HepG2 (cell line): ENCODE measurements around the gene VPS11. TPM values are rescaled to one million over a fixed set of nuclear protein-coding genes. Genes with fewer than 3 reads are reported as not detected.

Source experiments
- ATAC-seq: fragments of 200-7000 bp; cut with Tn5 transposase; 3 replicates; pipeline ENCODE4 v1.9.1; 2020; ENCODE audit warnings: mild to moderate bottlenecking, moderate library complexity
- BruUV-seq: library from RNA; stranded (reverse); fragments of 400-500 nt; replicated peaks from 2 replicates; lab custom pipeline; 2021; lab: Mats Ljungman, UMichigan
- CTCF ChIA-PET: fragments of 300-600 bp; formaldehyde crosslinking; extraction: SDS; loops from one replicate; lab custom pipeline; 2021; ENCODE audit warnings: low total read pairs, inconsistent platforms, low intra/inter-chr PET ratio; lab: Yijun Ruan, JAX
- POLR2A ChIA-PET: fragments of 350-600 bp; sonication (Branson Sonifier 250); formaldehyde crosslinking; loops from one replicate; lab custom pipeline; 2020; ENCODE audit warnings: antibody characterized with exemption, inconsistent platforms; lab: Yijun Ruan, JAX
- DNase-seq: peaks from one replicate; pipeline ENCODE4 v3.0.0-alpha.2; 2015; ENCODE audit warnings: low spot score
- FAIRE-seq: peaks from 3 replicates; lab custom pipeline; 2011; peaks lifted over from hg19 to GRCh38; lab: Jason Lieb, UNC
- H2AFZ ChIP-seq: one replicate; pipeline ENCODE4 v1.6.1; 2011; ENCODE audit warnings: low read length, inconsistent platforms
- H3K27ac ChIP-seq: fragments of 300-600 bp; 3 replicates; pipeline ENCODE4 v1.8.0; 2011; ENCODE audit warnings: mixed run types, mild to moderate bottlenecking, mixed read lengths, low read length, inconsistent platforms; ENCODE audit not compliant: insufficient read depth; ENCODE audit errors: extremely low read length
- H3K27me3 ChIP-seq, 2 experiments: fragments of 200-600 bp in 1 of 2; 2 replicates in 1 of 2; 3 replicates in 1 of 2; pipeline versions ENCODE4 v1.6.0 to v1.8.0; 2011; ENCODE audit warnings: low read length in 2 of 2, mild to moderate bottlenecking in 2 of 2, moderate library complexity in 2 of 2, inconsistent platforms in 1 of 2; ENCODE audit not compliant: insufficient read depth in 2 of 2, control insufficient read depth in 1 of 2
- H3K36me3 ChIP-seq, 2 experiments: fragments of 200-600 bp in 1 of 2; replicated peaks in 1 of 2; 2 replicates in 1 of 2; 3 replicates in 1 of 2; pipeline versions ENCODE4 v1.5.1 to v1.8.0; 2011; ENCODE audit warnings: low read length in 2 of 2, inconsistent platforms in 1 of 2; ENCODE audit not compliant: insufficient read depth in 2 of 2, control insufficient read depth in 1 of 2
- H3K4me1 ChIP-seq: 2 replicates; pipeline ENCODE4 v1.5.1; 2012; ENCODE audit warnings: low read length, inconsistent platforms; ENCODE audit not compliant: insufficient read depth
- H3K4me2 ChIP-seq: 2 replicates; pipeline ENCODE4 v1.6.0; 2011; ENCODE audit warnings: low read depth, low read length, inconsistent platforms
- H3K4me3 ChIP-seq, 3 experiments: fragments of 200-600 bp in 1 of 3; sonication (generic), shearing (Covaris generic) in 1 of 3; replicated peaks in 1 of 3; 2 replicates each; pipeline ENCODE4 v1.5.1; 2011 to 2016; ENCODE audit warnings: low read length in 3 of 3, inconsistent platforms in 2 of 3, low read depth in 2 of 3, mild to moderate bottlenecking in 2 of 3, control low read depth in 1 of 3, mixed read lengths in 1 of 3; ENCODE audit not compliant: insufficient read depth in 1 of 3
- H3K79me2 ChIP-seq: one replicate; pipeline ENCODE4 v1.6.1; 2011; ENCODE audit warnings: low read length, inconsistent platforms; ENCODE audit not compliant: insufficient read depth
- H3K9ac ChIP-seq: 2 replicates; pipeline ENCODE4 v1.6.0; 2011; ENCODE audit warnings: mild to moderate bottlenecking, low read depth, low read length, inconsistent platforms; ENCODE audit not compliant: insufficient read depth
- H3K9me3 ChIP-seq: 2 replicates; pipeline ENCODE4 v1.5.1; 2012; ENCODE audit warnings: mild to moderate bottlenecking, low read length
- H4K20me1 ChIP-seq: 2 replicates; pipeline ENCODE4 v1.6.0; 2011; ENCODE audit warnings: inconsistent platforms, mild to moderate bottlenecking, low read length, moderate library complexity; ENCODE audit not compliant: insufficient read depth
- GATAD1 ChIP-seq: IDR thresholded peaks from 2 replicates; pipeline ENCODE4 v1.6.1; 2016; ENCODE audit warnings: missing genetic modification reagents, missing compliant biosample characterization
- MTA1 ChIP-seq: sonication (generic); formaldehyde crosslinking; IDR thresholded peaks from 2 replicates; pipeline ENCODE4 v1.4.0; 2020; ENCODE audit warnings: missing genetic modification reagents, mild to moderate bottlenecking, borderline replicate concordance
- MTERF4 ChIP-seq: sonication (generic); formaldehyde crosslinking; IDR thresholded peaks from 2 replicates; pipeline ENCODE4 v1.8.0; 2023; ENCODE audit warnings: mild to moderate bottlenecking, missing genetic modification reagents
- ZBTB39 ChIP-seq: sonication (generic); formaldehyde crosslinking; IDR thresholded peaks from 2 replicates; pipeline ENCODE4 v1.5.0; 2020; ENCODE audit warnings: missing genetic modification reagents
- ZNF788 ChIP-seq: sonication (generic); formaldehyde crosslinking; IDR thresholded peaks from 2 replicates; pipeline ENCODE4 v1.5.0; 2020; ENCODE audit warnings: mild to moderate bottlenecking, missing genetic modification reagents, borderline replicate concordance
- ZSCAN21 ChIP-seq: sonication (generic); formaldehyde crosslinking; IDR thresholded peaks from 2 replicates; pipeline ENCODE4 v1.8.0; 2022; ENCODE audit warnings: mild to moderate bottlenecking, missing genetic modification reagents, moderate library complexity, borderline replicate concordance
- WGBS: methylation state at CpG from one replicate; pipeline ENCODE4 v1.1.6; 2017; ENCODE audit warnings: low lambda C conversion rate; 5-methylcytosine and 5-hydroxymethylcytosine counted together
- in situ Hi-C: cut with HindIII; loops from 2 replicates; pipeline ENCODE4 v1.10.0; 2017; ENCODE audit warnings: low pct_unique_long_range_greater_than_20kb; ENCODE audit not compliant: extremely low pct_ligation_motif_present
- intact Hi-C: fragments of 100-400 bp; cut with micrococcal nuclease; formaldehyde crosslinking; loops from one replicate; pipeline ENCODE4 v1.10.0; 2022; ENCODE audit not compliant: unreplicated experiment
- polyA plus RNA-seq, 8 experiments: library from polyadenylated mRNA; depleted of rRNA in 3 of 8; stranded (reverse) in 7 of 8; unstranded in 1 of 8; fragments of >200 nt; fragmentation: Illumina TruSeq in 4 of 8; extraction: Trizol in 4 of 8; gene quantifications; 2 replicates each; pipeline versions ENCODE4 v1.2.1 to v1.2.3, GENCODE V29; 2011 to 2016; ENCODE audit warnings: low read depth in 4 of 8, missing spikeins in 1 of 8, mixed read lengths in 1 of 8; ENCODE audit not compliant: insufficient read depth in 1 of 8
- total RNA-seq, 5 experiments: library from RNA; depleted of rRNA; stranded (reverse); fragments of >200 nt; fragmentation: Illumina TruSeq; extraction: Trizol; gene quantifications; 2 replicates each; pipeline ENCODE4 v1.2.3, GENCODE V29; 2016; ENCODE audit warnings: low read depth in 1 of 5
- TF ChIP-seq, protein P1 (sequence below): sonication (generic); formaldehyde crosslinking; IDR thresholded peaks from 2 replicates; pipeline ENCODE4 v1.5.1; 2020; ENCODE audit warnings: missing genetic modification reagents, mild to moderate bottlenecking, borderline replicate concordance

VPS11 gene
- total and polyA plus RNA-seq, 2 of the 13 experiments (the other 11 are each of a cell fraction or from before 2014, with no cell fraction given) = 13.7 to 21.6 TPM

DNA sequence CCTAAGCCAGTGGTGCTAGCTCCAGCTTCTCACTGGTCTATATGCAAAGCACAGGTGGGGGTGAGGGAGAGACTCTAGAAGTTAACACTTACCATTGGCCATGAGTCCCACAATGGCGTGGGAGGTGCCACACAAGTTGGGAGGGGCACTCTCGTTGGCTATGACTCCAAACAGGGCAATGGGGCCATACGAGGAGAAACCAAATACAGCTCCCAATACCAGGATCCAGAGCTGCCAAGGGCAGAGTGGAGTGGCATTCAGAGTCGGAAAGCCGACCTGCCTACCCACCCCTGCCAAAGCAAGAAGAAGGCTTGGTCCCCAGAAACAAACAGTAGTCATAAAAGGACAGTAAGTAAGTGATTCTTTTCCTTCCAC lies 42.5 kb upstream of the VPS11 start:
- no peaks in the 10 kb centered on the region for H3K9me3 ChIP-seq
- H3K4me3 ChIP-seq = peak overlapping the region in 1 of 3 experiments; percentile 82; a peak in 2 of 6 replicates
- H3K36me3 ChIP-seq = peaks cover 4% of the 10 kb centered on the region in 2 experiments; a peak in 3 of 5 replicates
- FAIRE-seq = no peak
- H3K27me3 ChIP-seq = no peaks in the 10 kb centered on the region; a peak in 1 of 5 replicates
- 0 out of 2 replicates have a peak overlapping the region, but pooled peaks have one; percentile 77 for H3K9ac ChIP-seq
- H2AFZ ChIP-seq = no peak overlapping the region
- ChIA-PET POLR2A (interaction anchor here (1.1 to 2.8 kb wide), 6 partner anchors 9 to 77 kb away, joined by 3 to 12 read pairs (median 6); partner anchors contain the start of genes CENATAC, DPAGT1, HMBS and VPS11), CTCF (no interaction called here)
- TF ChIP-seq ZBTB39 (CRISPR knock-in tag) (no peak), MTA1 (CRISPR knock-in tag) (no peak), MTERF4 (CRISPR knock-in tag) (peak; percentile 29; the same call in 1 of the 2 replicates), ZSCAN21 (CRISPR knock-in tag) (0 out of 2 replicates have a peak, but pooled peaks have one; percentile 21), GATAD1 (CRISPR knock-in tag) (no peak), ZNF788 (CRISPR knock-in tag) (no peak)
- TF ChIP-seq, protein P1, sequence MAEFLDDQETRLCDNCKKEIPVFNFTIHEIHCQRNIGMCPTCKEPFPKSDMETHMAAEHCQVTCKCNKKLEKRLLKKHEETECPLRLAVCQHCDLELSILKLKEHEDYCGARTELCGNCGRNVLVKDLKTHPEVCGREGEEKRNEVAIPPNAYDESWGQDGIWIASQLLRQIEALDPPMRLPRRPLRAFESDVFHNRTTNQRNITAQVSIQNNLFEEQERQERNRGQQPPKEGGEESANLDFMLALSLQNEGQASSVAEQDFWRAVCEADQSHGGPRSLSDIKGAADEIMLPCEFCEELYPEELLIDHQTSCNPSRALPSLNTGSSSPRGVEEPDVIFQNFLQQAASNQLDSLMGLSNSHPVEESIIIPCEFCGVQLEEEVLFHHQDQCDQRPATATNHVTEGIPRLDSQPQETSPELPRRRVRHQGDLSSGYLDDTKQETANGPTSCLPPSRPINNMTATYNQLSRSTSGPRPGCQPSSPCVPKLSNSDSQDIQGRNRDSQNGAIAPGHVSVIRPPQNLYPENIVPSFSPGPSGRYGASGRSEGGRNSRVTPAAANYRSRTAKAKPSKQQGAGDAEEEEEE (CRISPR knock-in tag) = 0 out of 2 replicates have a peak, but pooled peaks have one; percentile 14
- 69% methylated on average over 5 of the region's 5 CpGs for WGBS
- ATAC-seq = no peak
- no TSS peak for BruUV-seq
- H3K4me2 ChIP-seq = peak overlapping the region; percentile 99
- peak overlapping the region; percentile 77 for H3K27ac ChIP-seq
- H4K20me1 ChIP-seq = peaks cover 5% of the 10 kb centered on the region; the same call in 1 of the 2 replicates
- H3K79me2 ChIP-seq = peaks cover 63% of the 10 kb centered on the region
- intact Hi-C loops (no loop called here), in situ Hi-C loops (no loop called here)
- peaks cover 92% of the 10 kb centered on the region for H3K4me1 ChIP-seq
- DNase-seq = no peak
